Measurements from ENCODE around the gene SDR39U1.

DNA sequence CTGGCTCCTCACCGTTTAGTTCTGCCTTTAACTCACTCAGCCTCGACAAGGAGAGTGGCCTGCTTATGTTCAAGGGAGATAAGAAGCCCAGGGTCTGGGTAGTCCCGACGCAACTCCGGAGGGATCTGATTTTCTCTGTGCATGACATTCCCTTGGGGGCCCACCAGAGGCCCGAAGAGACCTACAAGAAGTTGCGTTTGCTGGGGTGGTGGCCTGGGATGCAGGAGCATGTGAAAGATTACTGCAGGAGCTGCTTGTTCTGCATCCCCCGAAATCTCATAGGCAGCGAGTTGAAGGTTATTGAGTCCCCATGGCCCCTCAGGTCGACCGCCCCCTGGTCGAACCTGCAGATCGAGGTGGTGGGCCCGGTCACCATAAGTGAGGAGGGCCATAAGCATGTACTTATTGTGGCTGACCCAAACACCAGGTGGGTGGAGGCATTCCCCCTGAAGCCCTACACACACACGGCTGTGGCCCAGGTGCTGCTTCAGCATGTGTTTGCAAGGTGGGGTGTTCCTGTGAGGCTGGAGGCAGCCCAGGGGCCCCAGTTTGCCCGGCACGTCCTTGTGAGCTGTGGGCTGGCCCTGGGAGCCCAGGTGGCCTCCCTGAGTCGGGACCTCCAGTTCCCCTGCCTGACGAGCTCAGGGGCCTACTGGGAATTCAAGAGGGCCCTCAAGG lies 26.2 kb downstream of the SDR39U1 start:
- TF ChIP-seq, protein P1, sequence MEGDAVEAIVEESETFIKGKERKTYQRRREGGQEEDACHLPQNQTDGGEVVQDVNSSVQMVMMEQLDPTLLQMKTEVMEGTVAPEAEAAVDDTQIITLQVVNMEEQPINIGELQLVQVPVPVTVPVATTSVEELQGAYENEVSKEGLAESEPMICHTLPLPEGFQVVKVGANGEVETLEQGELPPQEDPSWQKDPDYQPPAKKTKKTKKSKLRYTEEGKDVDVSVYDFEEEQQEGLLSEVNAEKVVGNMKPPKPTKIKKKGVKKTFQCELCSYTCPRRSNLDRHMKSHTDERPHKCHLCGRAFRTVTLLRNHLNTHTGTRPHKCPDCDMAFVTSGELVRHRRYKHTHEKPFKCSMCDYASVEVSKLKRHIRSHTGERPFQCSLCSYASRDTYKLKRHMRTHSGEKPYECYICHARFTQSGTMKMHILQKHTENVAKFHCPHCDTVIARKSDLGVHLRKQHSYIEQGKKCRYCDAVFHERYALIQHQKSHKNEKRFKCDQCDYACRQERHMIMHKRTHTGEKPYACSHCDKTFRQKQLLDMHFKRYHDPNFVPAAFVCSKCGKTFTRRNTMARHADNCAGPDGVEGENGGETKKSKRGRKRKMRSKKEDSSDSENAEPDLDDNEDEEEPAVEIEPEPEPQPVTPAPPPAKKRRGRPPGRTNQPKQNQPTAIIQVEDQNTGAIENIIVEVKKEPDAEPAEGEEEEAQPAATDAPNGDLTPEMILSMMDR (IDR thresholded peaks at IDR 0.05): no peak
- TF ChIP-seq POLR2AphosphoS5 (IDR thresholded peaks at IDR 0.05) (no peak), EP300 (IDR thresholded peaks at IDR 0.05) (no peak), POLR2A (IDR thresholded peaks at IDR 0.05) (no peak)
